OCI-LY7 (cell line): Measurements from ENCODE around the gene SUPT4H1.

Experiments used
- EZH2phosphoT487 ChIP-seq: fragments of 200-600 bp; sonication (generic); IDR thresholded peaks from 2 replicates; pipeline ENCODE4 v1.6.1; 2018; ENCODE audit warnings: low read depth, borderline replicate concordance, mild to moderate bottlenecking, mixed run types, antibody characterized with exemption, low read length, moderate library complexity, mixed read lengths
- TF ChIP-seq, protein P1 (sequence below): fragments of 200-600 bp; sonication (generic); conservative IDR thresholded peaks from 2 replicates; pipeline ENCODE4 v1.5.1; 2014; ENCODE audit warnings: mild to moderate bottlenecking, antibody characterized with exemption, low read length, moderate library complexity, mixed read lengths

DNA sequence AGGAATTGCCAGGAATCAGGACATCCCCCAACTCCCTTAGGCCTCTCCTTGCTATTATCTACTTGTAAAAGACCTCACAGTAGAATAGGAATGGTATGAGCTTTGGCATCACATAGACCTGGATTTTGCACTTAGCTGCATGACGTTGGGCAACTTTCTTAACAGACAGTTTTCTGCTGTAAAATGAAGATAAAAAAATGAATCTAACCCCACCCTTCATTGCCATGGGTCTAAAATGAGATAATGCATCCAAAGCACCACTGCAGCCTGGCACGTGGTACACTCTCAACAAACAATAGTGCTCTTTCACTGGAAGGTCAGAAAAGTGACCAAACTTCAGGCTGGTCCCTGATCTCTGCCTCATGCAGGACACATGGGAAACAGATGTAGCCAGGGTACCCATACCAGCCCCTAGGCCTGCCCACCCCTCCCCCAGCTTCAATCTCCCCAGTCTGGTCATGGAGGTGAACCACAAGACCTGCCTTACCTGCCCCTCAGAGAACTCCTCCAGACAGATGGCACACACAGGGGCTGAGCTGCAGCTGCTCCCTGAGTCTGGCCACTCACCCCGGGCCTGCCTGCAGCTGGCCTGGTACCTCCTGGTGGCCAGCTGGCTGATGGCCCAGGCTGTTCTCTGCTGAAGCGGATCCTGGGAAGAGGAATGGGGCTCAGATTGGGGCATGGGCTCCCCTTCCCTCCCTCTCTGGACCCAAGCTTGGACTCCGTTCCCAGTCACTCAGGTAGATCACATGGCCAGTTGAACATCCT lies 8.5 kb upstream of the SUPT4H1 start:
- TF ChIP-seq, protein P1, sequence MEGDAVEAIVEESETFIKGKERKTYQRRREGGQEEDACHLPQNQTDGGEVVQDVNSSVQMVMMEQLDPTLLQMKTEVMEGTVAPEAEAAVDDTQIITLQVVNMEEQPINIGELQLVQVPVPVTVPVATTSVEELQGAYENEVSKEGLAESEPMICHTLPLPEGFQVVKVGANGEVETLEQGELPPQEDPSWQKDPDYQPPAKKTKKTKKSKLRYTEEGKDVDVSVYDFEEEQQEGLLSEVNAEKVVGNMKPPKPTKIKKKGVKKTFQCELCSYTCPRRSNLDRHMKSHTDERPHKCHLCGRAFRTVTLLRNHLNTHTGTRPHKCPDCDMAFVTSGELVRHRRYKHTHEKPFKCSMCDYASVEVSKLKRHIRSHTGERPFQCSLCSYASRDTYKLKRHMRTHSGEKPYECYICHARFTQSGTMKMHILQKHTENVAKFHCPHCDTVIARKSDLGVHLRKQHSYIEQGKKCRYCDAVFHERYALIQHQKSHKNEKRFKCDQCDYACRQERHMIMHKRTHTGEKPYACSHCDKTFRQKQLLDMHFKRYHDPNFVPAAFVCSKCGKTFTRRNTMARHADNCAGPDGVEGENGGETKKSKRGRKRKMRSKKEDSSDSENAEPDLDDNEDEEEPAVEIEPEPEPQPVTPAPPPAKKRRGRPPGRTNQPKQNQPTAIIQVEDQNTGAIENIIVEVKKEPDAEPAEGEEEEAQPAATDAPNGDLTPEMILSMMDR: no peak
- no peak for TF ChIP-seq EZH2phosphoT487
